DOHH2 (cell line): ENCODE data around the gene SLC7A14.

Source experiments
- H3F3A ChIP-seq: fragments of 200-600 bp; sonication (generic), shearing (Covaris generic); 2 replicates; pipeline ENCODE4 v1.6.0; 2016; ENCODE audit warnings: antibody characterized with exemption, mild to moderate bottlenecking; ENCODE audit not compliant: control insufficient read depth, insufficient read depth
- H3K27ac ChIP-seq: fragments of 200-600 bp; sonication (generic); 2 replicates; pipeline ENCODE4 v1.5.1; 2014; ENCODE audit warnings: low read depth, mild to moderate bottlenecking, low read length, moderate library complexity
- H3K27me3 ChIP-seq: fragments of 200-600 bp; sonication (generic); 2 replicates; pipeline ENCODE4 v1.6.1; 2014; ENCODE audit warnings: mild to moderate bottlenecking, low read length, mixed read lengths; ENCODE audit not compliant: control insufficient read depth
- H3K36me3 ChIP-seq: fragments of 200-600 bp; sonication (generic); 2 replicates; pipeline ENCODE4 v1.6.1; 2014; ENCODE audit warnings: mild to moderate bottlenecking, low read length, moderate library complexity, mixed read lengths; ENCODE audit not compliant: control insufficient read depth
- H3K4me1 ChIP-seq: fragments of 200-600 bp; sonication (generic); 2 replicates; pipeline ENCODE4 v1.6.1; 2014; ENCODE audit warnings: mild to moderate bottlenecking, low read length, mixed read lengths; ENCODE audit not compliant: control insufficient read depth
- H3K4me2 ChIP-seq: fragments of 200-600 bp; sonication (generic); 2 replicates; pipeline ENCODE4 v1.6.0; 2014; ENCODE audit warnings: mild to moderate bottlenecking, low read length, moderate library complexity
- H3K4me3 ChIP-seq: fragments of 200-600 bp; sonication (generic); 2 replicates; pipeline ENCODE4 v1.5.1; 2014; ENCODE audit warnings: mild to moderate bottlenecking, low read length, mixed read lengths
- H3K79me2 ChIP-seq: fragments of 200-600 bp; sonication (generic); 2 replicates; pipeline ENCODE4 v1.6.1; 2014; ENCODE audit warnings: mild to moderate bottlenecking, low read length, mixed read lengths; ENCODE audit not compliant: control insufficient read depth
- H3K9me2 ChIP-seq: fragments of 200-600 bp; sonication (generic); replicated peaks from 2 replicates; pipeline ENCODE4 v1.6.1; 2014; ENCODE audit warnings: mild to moderate bottlenecking, low read length, mixed read lengths; ENCODE audit not compliant: control insufficient read depth
- H3K9me3 ChIP-seq: fragments of 200-600 bp; sonication (generic); 2 replicates; pipeline ENCODE4 v1.6.1; 2014; ENCODE audit warnings: antibody characterized with exemption, low read length, mixed read lengths; ENCODE audit not compliant: control insufficient read depth, insufficient read depth
- H4K20me1 ChIP-seq: fragments of 200-600 bp; sonication (generic); 2 replicates; pipeline ENCODE4 v1.6.0; 2014; ENCODE audit warnings: low read depth, mild to moderate bottlenecking, antibody characterized with exemption, low read length, moderate library complexity; ENCODE audit not compliant: control insufficient read depth, insufficient read depth
- EZH2phosphoT487 ChIP-seq: fragments of 200-600 bp; sonication (generic); IDR thresholded peaks from 2 replicates; pipeline ENCODE4 v1.6.1; 2017; ENCODE audit warnings: borderline replicate concordance, mild to moderate bottlenecking, antibody characterized with exemption, low read length, moderate library complexity, mixed read lengths
- TF ChIP-seq, protein P1 (sequence below): fragments of 200-600 bp; sonication (generic); IDR thresholded peaks from one replicate; pipeline ENCODE4 v1.5.1; 2014; ENCODE audit warnings: antibody characterized with exemption, mild to moderate bottlenecking, low read depth, low read length; ENCODE audit not compliant: poor library complexity, severe bottlenecking

The SLC7A14 gene

GRCh38 chr3:170491901-170492300 is 94.0 kb downstream of the SLC7A14 start:
- no peak overlapping the region for H3K27ac ChIP-seq

GRCh38 chr3:170490828-170491560 is 94.9 kb downstream of the SLC7A14 start:
- Histone ChIP-seq H3K27ac (no peak overlapping the region), H3K9me2 (no peaks in the 10 kb centered on the region), H3K79me2 (no peaks in the 10 kb centered on the region), H3F3A (no peaks in the 10 kb centered on the region), H3K4me2 (no peak overlapping the region), H3K9me3 (no peaks in the 10 kb centered on the region), H4K20me1 (no peaks in the 10 kb centered on the region), H3K4me1 (peaks cover 6% of the 10 kb centered on the region; the same call in 1 of the 2 replicates), H3K27me3 (peaks cover 11% of the 10 kb centered on the region), H3K36me3 (no peaks in the 10 kb centered on the region), H3K4me3 (no peak overlapping the region)
- TF ChIP-seq EZH2phosphoT487, result no peak

More at GRCh38 chr3:170491901-170492300, 94.0 kb downstream of the SLC7A14 start:
- H3K9me3 ChIP-seq, result no peaks in the 10 kb centered on the region
- no peaks in the 10 kb centered on the region for H3K9me2 ChIP-seq
- peaks cover 6% of the 10 kb centered on the region; the same call in 1 of the 2 replicates for H3K4me1 ChIP-seq
- H3K4me2 ChIP-seq, result no peak overlapping the region
- H3K4me3 ChIP-seq, result no peak overlapping the region
- H3F3A ChIP-seq, result no peaks in the 10 kb centered on the region
- H3K79me2 ChIP-seq, result no peaks in the 10 kb centered on the region
- TF ChIP-seq, protein P1, sequence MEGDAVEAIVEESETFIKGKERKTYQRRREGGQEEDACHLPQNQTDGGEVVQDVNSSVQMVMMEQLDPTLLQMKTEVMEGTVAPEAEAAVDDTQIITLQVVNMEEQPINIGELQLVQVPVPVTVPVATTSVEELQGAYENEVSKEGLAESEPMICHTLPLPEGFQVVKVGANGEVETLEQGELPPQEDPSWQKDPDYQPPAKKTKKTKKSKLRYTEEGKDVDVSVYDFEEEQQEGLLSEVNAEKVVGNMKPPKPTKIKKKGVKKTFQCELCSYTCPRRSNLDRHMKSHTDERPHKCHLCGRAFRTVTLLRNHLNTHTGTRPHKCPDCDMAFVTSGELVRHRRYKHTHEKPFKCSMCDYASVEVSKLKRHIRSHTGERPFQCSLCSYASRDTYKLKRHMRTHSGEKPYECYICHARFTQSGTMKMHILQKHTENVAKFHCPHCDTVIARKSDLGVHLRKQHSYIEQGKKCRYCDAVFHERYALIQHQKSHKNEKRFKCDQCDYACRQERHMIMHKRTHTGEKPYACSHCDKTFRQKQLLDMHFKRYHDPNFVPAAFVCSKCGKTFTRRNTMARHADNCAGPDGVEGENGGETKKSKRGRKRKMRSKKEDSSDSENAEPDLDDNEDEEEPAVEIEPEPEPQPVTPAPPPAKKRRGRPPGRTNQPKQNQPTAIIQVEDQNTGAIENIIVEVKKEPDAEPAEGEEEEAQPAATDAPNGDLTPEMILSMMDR, result no peak
- no peak for TF ChIP-seq EZH2phosphoT487
- H4K20me1 ChIP-seq, result no peaks in the 10 kb centered on the region
- no peaks in the 10 kb centered on the region for H3K36me3 ChIP-seq
- H3K27me3 ChIP-seq, result peaks cover 11% of the 10 kb centered on the region

- no peaks in the 10 kb centered on the region for H3F3A ChIP-seq
These were observed 97.1 kb downstream of the SLC7A14 start for GRCh38 chr3:170488802-170489201.

More at GRCh38 chr3:170488802-170489201, 97.1 kb downstream of the SLC7A14 start:
- TF ChIP-seq, protein P1, result no peak
- no peak for TF ChIP-seq EZH2phosphoT487
- no peaks in the 10 kb centered on the region for H3K9me2 ChIP-seq
- H3K27me3 ChIP-seq, result peaks cover 11% of the 10 kb centered on the region
- no peaks in the 10 kb centered on the region for H3K79me2 ChIP-seq
- no peak overlapping the region for H3K4me2 ChIP-seq
- no peak overlapping the region for H3K4me3 ChIP-seq
- H3K36me3 ChIP-seq, result no peaks in the 10 kb centered on the region
- H4K20me1 ChIP-seq, result no peaks in the 10 kb centered on the region
- no peaks in the 10 kb centered on the region for H3K9me3 ChIP-seq
- peaks cover 6% of the 10 kb centered on the region; the same call in 1 of the 2 replicates for H3K4me1 ChIP-seq
- H3K27ac ChIP-seq, result no peak overlapping the region
